Measurements from ENCODE around the gene COMMD9.

Gene COMMD9

GRCh38 chr11:36257351-36257750 is 31.9 kb downstream of the COMMD9 start:
- DNase-seq (ENCODE audit: low spot score): peak; percentile 36

DNA sequence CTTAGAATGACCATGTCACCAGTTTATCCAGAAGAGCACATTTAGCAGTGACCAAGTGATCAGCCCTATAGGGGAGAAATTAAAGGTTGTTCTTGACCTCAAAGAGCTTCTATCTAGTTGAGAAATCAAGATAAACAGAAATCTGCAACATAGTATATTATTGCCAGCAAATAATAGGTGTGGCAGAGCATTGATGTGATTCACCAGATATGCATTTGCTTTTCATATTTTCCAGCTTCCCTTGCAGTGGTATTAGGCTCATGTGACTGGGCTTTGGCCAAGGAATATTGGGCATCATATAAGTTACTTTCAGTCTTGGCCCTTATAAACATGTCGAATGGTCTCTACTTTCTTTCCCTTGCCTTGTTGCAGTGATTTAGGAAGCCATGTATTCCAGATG is 34.5 kb downstream of the COMMD9 start:
- DNase-seq (ENCODE audit: low spot score): peak; percentile 8

DNA sequence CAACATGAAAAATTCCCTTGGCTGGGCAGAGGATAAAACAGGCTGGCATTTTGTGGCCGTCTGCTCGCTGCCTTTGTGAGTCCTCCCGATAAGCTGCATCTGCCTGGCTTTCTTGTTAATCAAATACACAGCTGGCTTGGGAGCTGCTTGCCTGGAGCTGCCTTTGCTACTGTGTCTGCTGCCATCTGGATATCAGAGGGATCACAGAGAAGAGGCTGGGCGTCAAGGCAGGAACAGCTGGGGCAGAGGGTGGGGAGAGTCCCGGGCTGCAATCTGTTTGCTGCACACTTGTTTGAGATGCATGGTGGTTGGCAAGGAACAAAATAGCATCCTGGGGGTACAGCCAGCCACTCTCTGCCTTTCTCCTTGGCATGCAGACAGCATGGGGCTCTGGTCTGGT is 36.0 kb downstream of the COMMD9 start:
- DNase-seq (ENCODE audit: low spot score): no peak

GRCh38 chr11:36251823-36252222 is 37.4 kb downstream of the COMMD9 start:
- DNase-seq (ENCODE audit: low spot score): no peak

DNA sequence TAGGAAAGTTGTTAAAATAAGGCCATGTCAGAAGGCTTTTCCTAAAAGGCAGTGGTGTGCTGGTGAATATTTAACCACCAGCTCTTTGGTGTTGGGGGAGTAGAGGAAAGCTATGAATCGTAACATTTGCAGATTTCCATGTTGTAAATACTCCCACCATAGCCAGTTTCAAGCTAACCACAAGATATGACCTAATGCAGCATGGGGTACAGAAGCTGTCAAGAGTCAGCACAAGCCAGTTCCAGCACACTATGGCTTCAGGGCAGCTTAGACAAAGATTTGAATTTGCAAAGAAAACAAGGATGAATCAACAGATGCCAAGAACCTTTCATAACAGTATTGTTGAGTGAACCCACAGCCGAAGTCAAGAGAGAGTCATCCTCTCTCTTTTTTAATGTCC is 40.0 kb downstream of the COMMD9 start:
- no peak for DNase-seq (ENCODE audit: low spot score)

- no peak for DNase-seq (ENCODE audit: low spot score)
Measured at GRCh38 chr11:36248436-36248835, 40.8 kb downstream of the COMMD9 start.

- no peak for DNase-seq (ENCODE audit: low spot score)
Measured at GRCh38 chr11:36247493-36247892, 41.7 kb downstream of the COMMD9 start.

DNA sequence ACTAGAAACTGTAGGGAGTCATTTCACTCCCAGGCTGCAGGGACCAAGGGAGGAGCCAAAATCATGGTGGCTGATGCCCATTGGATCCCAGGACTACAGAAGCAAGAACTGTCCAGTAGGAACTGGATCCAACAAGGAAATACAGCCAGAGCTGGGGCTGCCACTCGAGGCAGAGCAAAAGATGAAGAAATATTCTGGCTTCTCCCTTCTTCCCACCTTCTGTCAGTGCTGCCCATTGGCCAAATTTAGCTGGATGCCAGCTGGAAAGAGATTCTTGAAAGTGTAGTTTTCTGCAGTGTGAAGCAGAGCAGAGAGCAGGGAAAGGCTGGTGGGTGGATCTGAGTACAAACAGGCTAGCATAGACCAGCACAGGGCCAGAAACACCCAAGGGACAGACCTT is 45.6 kb downstream of the COMMD9 start:
- no peak for DNase-seq (ENCODE audit: low spot score)

GRCh38 chr11:36241497-36241896 is 47.7 kb downstream of the COMMD9 start:
- no peak for DNase-seq (ENCODE audit: low spot score)

DNA sequence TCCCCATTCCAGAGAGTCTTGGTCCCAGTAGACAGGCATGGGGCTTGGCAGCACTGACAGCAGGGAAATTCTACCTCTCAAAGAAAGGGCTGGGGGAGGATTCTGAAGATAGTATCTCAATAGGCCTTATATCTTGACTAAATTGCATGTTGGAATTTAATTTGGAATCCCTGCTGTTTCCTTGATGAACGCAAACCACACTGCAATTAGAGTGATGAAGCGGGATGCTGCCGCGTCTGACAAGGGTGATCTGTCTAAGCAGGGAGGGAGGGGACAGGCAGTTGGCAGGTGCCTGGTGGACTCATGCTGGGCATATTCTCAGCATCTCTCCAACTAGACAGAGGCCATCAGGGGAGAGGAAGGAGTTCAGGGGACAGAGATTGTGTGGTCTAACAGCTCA is 48.4 kb downstream of the COMMD9 start:
- DNase-seq (ENCODE audit: low spot score): no peak

- DNase-seq (ENCODE audit: low spot score): no peak
Measured at GRCh38 chr11:36240173-36240572, 49.1 kb downstream of the COMMD9 start.

- DNase-seq (ENCODE audit: low spot score): no peak
Measured at GRCh38 chr11:36239636-36240035, 49.6 kb downstream of the COMMD9 start.

- no peak for DNase-seq (ENCODE audit: low spot score)
Measured at GRCh38 chr11:36238881-36239280, 50.3 kb downstream of the COMMD9 start.

DNA sequence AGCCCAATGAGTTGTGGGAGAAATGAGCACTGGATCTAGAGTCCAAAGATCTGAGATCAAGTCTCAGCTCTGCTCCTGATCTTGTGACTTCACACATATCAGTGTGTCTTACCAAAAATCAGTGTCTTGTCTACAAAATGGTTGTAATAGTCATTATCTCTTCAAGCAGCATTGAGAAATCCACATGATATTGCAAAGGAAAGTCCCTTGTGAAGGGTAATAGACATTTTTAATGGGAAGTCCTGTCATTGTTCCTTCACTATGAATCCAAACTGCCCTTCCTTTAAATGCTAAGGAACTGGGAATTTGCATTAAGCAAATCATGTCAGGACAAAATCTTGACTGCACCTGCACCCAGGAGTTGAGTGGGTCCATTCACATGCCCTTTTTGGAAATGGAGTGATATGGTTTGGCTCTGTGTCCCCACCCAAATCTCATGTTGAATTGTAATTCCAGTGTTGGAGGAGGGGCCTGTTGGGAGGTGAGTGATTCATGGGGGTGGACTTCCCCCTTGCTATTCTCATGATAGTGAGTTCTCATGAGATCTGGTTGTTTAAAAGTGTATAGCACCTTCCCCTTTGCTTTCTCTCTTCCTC is 51.1 kb downstream of the COMMD9 start:
- no peak for DNase-seq (ENCODE audit: low spot score)

DNA sequence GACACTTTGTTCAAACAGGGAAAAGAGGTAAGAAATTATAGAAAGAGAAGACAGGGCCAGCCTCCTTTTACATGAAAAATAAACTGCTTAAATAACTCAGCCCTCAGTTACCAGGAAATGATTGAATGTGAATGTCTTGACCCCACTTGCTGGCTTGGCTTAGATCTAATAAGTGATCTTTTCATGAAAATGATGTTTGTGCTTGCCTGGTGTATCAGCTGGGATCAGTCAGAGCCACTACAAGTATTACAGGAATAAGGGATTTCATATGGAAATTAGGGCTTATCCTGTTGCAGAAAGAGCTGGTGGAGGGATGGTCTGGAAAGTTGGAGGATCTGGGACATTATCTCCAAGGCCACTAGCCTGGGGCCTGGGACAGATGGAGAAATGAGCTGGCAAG is 51.8 kb downstream of the COMMD9 start:
- no peak for DNase-seq (ENCODE audit: low spot score)

GRCh38 chr11:36235750-36236149 is 53.5 kb downstream of the COMMD9 start:
- DNase-seq (ENCODE audit: low spot score): no peak

GRCh38 chr11:36234825-36235224 is 54.4 kb downstream of the COMMD9 start:
- no peak for DNase-seq (ENCODE audit: low spot score)

DNA sequence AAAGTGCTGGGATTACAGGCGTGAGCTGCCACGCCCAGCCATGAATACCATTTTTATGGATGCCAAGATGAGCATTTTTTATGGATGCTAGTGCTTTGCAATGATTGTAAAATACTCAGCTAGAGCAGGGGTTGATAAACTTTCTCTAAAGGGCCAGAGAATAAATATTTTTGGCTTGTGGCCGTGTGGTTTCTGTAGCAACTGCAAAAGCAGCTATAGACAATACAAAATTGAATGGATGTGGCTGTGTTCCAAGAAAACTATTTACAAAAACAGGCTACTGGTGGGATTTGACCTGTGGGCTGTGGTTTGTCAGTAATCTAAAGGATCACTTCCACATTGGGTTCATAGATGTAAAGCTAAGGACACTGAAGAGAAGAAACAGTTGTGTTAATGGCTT is 56.0 kb downstream of the COMMD9 start:
- DNase-seq (ENCODE audit: low spot score): no peak

- peak; percentile 12 for DNase-seq (ENCODE audit: low spot score)
Measured at GRCh38 chr11:36230779-36231699, 58.2 kb downstream of the COMMD9 start.

DNA sequence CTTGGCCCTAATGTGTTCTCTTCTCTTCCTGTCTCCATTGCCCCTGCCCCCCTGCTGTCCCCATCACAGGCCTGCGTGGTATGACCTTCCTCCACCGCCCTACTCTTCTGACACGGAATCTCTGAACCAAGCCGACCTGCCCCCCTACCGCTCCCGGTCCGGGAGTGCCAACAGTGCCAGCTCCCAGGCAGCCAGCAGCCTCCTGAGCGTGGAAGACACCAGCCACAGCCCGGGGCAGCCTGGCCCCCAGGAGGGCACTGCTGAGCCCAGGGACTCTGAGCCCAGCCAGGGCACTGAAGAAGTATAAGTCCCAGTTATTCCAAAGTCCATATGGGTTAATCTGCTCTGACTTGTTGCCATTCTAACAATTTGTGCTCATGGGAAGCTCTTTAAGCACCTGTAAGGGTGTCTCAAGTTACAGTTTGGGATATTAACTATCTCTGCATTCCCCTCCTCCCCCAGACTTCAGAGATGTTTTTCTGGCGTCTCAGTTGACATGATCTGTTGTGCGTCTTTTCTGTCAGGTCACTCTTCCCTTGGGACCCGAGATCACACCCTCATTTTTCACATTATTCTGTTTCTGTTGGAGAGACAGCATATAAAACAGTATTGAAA is 60.0 kb downstream of the COMMD9 start:
- DNase-seq (ENCODE audit: low spot score): no peak

DNA sequence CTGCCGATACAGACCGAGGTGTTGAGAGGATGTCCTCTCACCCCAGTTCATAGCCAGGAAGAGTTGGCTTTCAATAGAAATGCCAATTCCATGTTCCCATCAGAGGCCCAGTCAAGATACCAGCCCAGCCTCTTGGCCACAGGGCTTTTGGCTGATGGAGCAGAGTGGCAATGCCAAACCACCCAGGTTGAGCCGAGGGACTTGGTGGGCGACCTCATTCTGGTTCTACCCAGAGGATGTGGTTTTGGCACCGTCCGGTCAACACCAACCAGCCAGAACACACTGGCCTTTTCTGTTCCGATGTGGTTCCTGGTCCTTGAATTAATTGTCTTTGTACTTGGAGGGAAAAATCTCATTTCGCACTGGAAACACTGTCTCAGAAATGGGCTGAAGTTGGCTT is 60.5 kb downstream of the COMMD9 start:
- no peak for DNase-seq (ENCODE audit: low spot score)

- no peak for DNase-seq (ENCODE audit: low spot score)
Measured at GRCh38 chr11:36227044-36227443, 62.2 kb downstream of the COMMD9 start.

DNA sequence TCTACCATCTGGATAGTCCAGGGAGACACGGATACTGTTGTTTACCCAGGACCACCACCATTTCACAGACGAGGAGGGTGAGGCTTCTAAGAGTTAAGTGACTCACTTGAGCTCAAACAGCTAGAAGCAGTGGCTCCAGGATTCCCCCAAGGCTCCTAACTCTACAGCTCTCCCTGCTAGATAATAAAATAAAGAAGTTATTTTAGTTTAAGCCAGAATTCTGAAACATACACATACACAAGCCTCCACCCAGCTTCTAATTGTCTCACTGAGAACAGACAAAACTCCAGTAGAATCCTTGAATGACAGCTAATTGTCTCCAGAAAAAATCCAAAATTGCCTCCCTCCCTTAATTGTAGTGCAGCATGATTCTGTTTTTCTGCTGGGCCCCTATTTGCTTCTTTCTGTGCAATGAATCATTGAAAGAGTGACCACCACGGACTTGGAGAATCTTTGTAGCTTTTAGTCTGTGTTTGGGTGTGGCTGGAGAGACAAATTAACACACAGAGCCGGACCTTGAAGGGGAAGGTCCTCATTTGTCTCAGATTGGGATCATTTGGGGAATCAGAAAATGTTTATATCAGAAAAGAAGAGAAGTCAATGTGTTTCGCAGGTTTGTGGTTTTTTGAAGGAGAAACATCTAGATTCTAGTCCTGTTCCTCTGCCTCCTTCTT is 64.9 kb downstream of the COMMD9 start:
- no peak for DNase-seq (ENCODE audit: low spot score)

Data from RKO (cell line).